Uterus (tissue), 4 donors: ENCODE measurements around the gene JADE3. TPM values are rescaled to one million over a fixed set of nuclear protein-coding genes. Genes with fewer than 3 reads are reported as not detected.

Source experiments
- DNase-seq, 2 donors: peaks; one replicate each; pipeline ENCODE4 v3.0.0-alpha.2; 2019 to 2020
- H3K27ac ChIP-seq, 2 donors: fragments of 200-600 bp; sonication (generic); 1 replicate in 1 of 2; 2 replicates in 1 of 2; pipeline ENCODE4 v1.5.1; 2016 to 2018
- H3K27me3 ChIP-seq, 2 donors: fragments of 200-600 bp; sonication (generic); one replicate each; pipeline ENCODE4 v1.5.1; 2018 to 2019; ENCODE audit warnings: control low read depth in 1 of 2
- H3K36me3 ChIP-seq, 2 donors: fragments of 200-600 bp; sonication (generic); one replicate each; pipeline ENCODE4 v1.5.1; 2019; ENCODE audit warnings: control low read depth in 1 of 2
- H3K4me1 ChIP-seq, 2 donors: fragments of 200-600 bp; sonication (generic); one replicate each; pipeline ENCODE4 v1.5.1; 2018 to 2019; ENCODE audit warnings: control low read depth in 1 of 2
- H3K4me3 ChIP-seq, 2 donors: fragments of 200-600 bp; sonication (generic); 1 replicate in 1 of 2; 2 replicates in 1 of 2; pipeline ENCODE4 v1.5.1; 2018 to 2019; ENCODE audit warnings: mild to moderate bottlenecking in 1 of 2
- H3K9me3 ChIP-seq, 2 donors: fragments of 200-600 bp; sonication (generic); one replicate each; pipeline ENCODE4 v1.5.1; 2019; ENCODE audit warnings: control low read depth in 1 of 2
- POLR2A ChIP-seq, 2 donors: fragments of 450-650 bp; IDR thresholded peaks; one replicate each; pipeline ENCODE4 v1.6.1; 2016; ENCODE audit warnings: antibody characterized with exemption in 2 of 2, mild to moderate bottlenecking in 1 of 2, moderate library complexity in 1 of 2
- intact Hi-C: fragments of 100-400 bp; cut with DNase I; formaldehyde crosslinking; loops from one replicate; pipeline ENCODE4 v1.15.1; 2023; ENCODE audit warnings: low total_unique reads
- total RNA-seq, 4 donors: library from RNA; depleted of rRNA in 3 of 4; stranded (reverse); fragments of >200 nt in 3 of 4; gene quantifications; one replicate each; pipeline versions ENCODE4 v1.1.0 to v1.2.4, GENCODE V29; 2014 to 2023
- TF ChIP-seq, protein P1 (sequence below), 4 experiments: fragments of 200-600 bp in 2 of 4; fragments of 450-650 bp in 2 of 4; sonication (generic) in 2 of 4; IDR thresholded peaks; one replicate each; pipeline ENCODE4 v1.5.1; 2016 to 2019; ENCODE audit warnings: antibody characterized with exemption in 4 of 4, mild to moderate bottlenecking in 2 of 4, moderate library complexity in 1 of 4
- donor health status: DM: yes; HTN: yes; CAD: no.

Gene JADE3
- 10 to 100 TPM in 2 of 4 donors, 1 to 10 TPM in 2; 6.9 to 15.5 (median 10.2) TPM for total RNA-seq

DNA sequence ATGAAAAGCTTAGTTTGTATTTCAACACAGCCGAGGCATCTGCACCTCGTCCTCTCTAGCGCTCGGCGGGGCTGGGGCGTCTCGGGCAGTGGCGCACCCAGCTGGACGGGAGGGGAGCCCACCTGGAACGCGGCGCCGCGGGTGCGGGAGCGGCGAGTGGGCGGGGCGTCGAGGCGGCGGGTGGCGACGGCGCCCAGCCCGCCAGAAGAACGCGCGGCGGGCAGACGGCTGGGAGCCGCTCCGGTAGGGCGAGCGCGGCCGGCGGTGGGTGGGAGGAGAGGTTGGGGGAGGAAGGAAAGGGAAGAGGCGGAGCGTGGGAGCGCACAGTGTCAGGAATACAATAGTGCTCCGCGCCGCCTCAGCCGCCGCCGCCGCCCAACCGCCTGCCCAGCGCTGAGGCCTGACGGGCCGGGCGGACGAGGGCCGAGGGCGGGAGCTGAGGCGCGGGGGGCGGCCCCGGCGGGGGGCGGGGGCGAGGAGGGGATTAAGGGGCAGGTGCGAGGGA, at the start of gene JADE3:
Gene JADE3 (plus strand): TSS at position 324 of the 505 bp plus-strand sequence. CDS start 72,474 bp downstream, outside the sequence.
- intact Hi-C loops, result no loop called here
- peak within 1 kb of the TSS; percentile 66 to 77 for H3K27ac ChIP-seq
- no peaks in the 10 kb centered on the region for H3K4me1 ChIP-seq
- H3K27me3 ChIP-seq, result no peaks in the 10 kb centered on the region
- peak; percentile 16 to 43 for TF ChIP-seq POLR2A (IDR thresholded peaks at IDR 0.05)
- TF ChIP-seq, protein P1, sequence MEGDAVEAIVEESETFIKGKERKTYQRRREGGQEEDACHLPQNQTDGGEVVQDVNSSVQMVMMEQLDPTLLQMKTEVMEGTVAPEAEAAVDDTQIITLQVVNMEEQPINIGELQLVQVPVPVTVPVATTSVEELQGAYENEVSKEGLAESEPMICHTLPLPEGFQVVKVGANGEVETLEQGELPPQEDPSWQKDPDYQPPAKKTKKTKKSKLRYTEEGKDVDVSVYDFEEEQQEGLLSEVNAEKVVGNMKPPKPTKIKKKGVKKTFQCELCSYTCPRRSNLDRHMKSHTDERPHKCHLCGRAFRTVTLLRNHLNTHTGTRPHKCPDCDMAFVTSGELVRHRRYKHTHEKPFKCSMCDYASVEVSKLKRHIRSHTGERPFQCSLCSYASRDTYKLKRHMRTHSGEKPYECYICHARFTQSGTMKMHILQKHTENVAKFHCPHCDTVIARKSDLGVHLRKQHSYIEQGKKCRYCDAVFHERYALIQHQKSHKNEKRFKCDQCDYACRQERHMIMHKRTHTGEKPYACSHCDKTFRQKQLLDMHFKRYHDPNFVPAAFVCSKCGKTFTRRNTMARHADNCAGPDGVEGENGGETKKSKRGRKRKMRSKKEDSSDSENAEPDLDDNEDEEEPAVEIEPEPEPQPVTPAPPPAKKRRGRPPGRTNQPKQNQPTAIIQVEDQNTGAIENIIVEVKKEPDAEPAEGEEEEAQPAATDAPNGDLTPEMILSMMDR (IDR thresholded peaks at IDR 0.05), result no peak
- H3K4me3 ChIP-seq, result peak within 1 kb of the TSS; percentile 51 to 63
- DNase-seq, result peak; percentile 58 to 76
- no peaks in the 10 kb centered on the region for H3K9me3 ChIP-seq
- no peaks in the 10 kb centered on the region for H3K36me3 ChIP-seq

DNA sequence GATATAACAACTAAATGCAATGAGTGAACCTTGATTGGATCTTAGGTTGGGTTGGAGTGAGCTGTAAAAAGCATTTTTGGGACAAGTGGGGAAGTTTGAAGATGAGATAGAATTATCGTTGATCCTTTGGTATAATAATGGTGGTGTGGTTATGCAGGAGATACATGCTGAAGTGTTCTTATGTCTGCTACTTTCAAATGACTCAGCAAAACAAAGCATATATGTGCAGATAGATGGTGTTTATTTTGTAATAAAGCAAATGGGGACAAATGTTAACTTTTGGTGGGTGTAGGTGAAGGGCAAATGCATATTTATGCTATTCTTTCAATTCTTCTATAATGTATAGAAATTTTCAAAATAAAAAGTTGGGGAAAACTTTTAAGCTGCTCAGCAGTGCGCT, 49.1 kb upstream of the JADE3 start:
- no peak overlapping the region for H3K4me3 ChIP-seq
- no peaks in the 10 kb centered on the region for H3K4me1 ChIP-seq
- H3K27ac ChIP-seq, result no peak overlapping the region
- H3K36me3 ChIP-seq, result no peaks in the 10 kb centered on the region
- no peaks in the 10 kb centered on the region for H3K9me3 ChIP-seq
- TF ChIP-seq, protein P1 (IDR thresholded peaks at IDR 0.05), result no peak
- TF ChIP-seq POLR2A (IDR thresholded peaks at IDR 0.05), result no peak
- no peaks in the 10 kb centered on the region for H3K27me3 ChIP-seq
- intact Hi-C loops, result no loop called here
- no peak for DNase-seq

DNA sequence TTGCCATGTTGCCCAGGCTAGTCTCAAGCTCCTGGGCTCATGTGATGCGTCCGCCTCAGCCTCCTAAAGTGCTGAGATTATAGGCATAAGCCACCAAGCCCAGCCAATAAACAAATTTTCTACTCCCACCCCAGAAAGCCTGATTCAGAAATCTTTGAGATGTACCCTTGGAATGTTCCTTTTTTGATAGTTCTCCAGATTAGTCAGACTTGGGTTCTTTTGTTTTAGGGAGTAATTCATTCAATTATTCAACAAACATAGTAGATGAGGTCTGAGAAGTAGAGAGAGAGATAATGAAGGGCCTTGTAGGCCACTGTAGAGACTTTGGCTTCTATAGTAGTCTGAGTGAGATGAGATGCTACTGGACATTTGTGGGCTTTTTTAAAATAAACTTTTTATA, 47.6 kb upstream of the JADE3 start:
- H3K27me3 ChIP-seq, result no peaks in the 10 kb centered on the region
- TF ChIP-seq POLR2A (IDR thresholded peaks at IDR 0.05), result no peak
- TF ChIP-seq, protein P1 (IDR thresholded peaks at IDR 0.05), result no peak

DNA sequence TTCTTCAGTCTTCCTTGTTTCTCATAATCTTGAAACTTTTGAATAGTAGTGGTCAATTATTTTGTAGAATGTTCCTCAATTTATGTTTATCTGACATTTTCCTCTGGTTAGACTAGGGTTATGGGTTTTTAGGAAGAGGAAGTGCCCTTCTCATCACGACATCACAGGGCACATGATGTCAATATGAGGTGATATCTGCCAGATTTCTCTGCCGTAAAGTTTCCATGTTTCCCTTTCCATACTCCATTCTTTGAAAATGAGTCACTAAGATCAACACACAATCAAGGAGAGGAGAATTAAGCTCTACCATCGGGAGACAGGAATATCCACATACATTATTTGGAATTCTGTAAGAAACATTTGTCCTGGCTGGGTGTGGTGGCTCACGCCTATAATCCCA, 46.9 kb upstream of the JADE3 start:
- TF ChIP-seq, protein P1 (IDR thresholded peaks at IDR 0.05), result no peak
- no peak for TF ChIP-seq POLR2A (IDR thresholded peaks at IDR 0.05)
- Histone ChIP-seq H3K36me3 (no peaks in the 10 kb centered on the region), H3K4me3 (no peak overlapping the region), H3K27ac (no peak overlapping the region), H3K9me3 (no peaks in the 10 kb centered on the region), H3K4me1 (no peaks in the 10 kb centered on the region), H3K27me3 (no peaks in the 10 kb centered on the region)
- DNase-seq, result no peak
- intact Hi-C loops, result no loop called here

More for the DNA sequence above, 47.6 kb upstream of the JADE3 start:
- intact Hi-C loops, result no loop called here
- DNase-seq, result no peak
- Histone ChIP-seq H3K4me1 (no peaks in the 10 kb centered on the region), H3K9me3 (no peaks in the 10 kb centered on the region), H3K27ac (no peak overlapping the region), H3K4me3 (no peak overlapping the region), H3K36me3 (no peaks in the 10 kb centered on the region)

DNA sequence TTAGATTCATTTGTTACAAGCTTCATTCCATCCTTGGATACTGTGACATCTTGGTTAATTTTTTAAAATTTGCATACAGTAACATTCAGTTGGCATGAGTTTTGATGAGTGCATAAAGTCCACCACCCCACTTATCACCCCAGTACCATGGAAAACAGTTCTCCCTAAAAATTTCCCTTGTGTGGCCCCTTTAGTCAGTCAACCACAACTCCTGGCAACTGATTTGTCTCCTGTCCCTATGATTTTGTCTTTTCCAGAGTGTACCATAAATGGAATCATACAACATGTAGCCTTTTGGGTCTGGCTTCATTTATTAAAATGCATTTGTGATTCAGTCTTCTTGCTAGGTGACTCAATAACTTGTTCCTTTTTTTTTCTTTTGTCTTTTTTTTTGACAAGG, 45.5 kb upstream of the JADE3 start:
- no peak for DNase-seq
- TF ChIP-seq, protein P1 (IDR thresholded peaks at IDR 0.05), result no peak
- no peak for TF ChIP-seq POLR2A (IDR thresholded peaks at IDR 0.05)
- intact Hi-C loops, result no loop called here
- Histone ChIP-seq H3K4me3 (no peak overlapping the region), H3K4me1 (no peaks in the 10 kb centered on the region), H3K36me3 (no peaks in the 10 kb centered on the region), H3K27me3 (no peaks in the 10 kb centered on the region), H3K27ac (no peak overlapping the region), H3K9me3 (no peaks in the 10 kb centered on the region)
